Calu3 (cell line): ENCODE data around the gene MOCS2. TPM values are rescaled to one million over a fixed set of nuclear protein-coding genes. Genes with fewer than 3 reads are reported as not detected.

Experiments used
- BruUV-seq: library from RNA; stranded (reverse); fragments of 400-500 nt; replicated peaks from 2 replicates; lab custom pipeline; 2021; lab: Mats Ljungman, UMichigan
- CTCF ChIA-PET: fragments of 300-600 bp; sonication (Branson Sonifier 250); formaldehyde crosslinking; loops from one replicate; lab custom pipeline; 2022; ENCODE audit warnings: antibody characterized with exemption; lab: Charles Lee
- DNase-seq: peaks from one replicate; pipeline ENCODE4 v3.0.0; 2022
- H3K27ac Mint-ChIP-seq: one replicate; pipeline ENCODE4 v1.8.0; 2022; ENCODE audit warnings: mixed read lengths; ENCODE audit not compliant: unreplicated experiment
- H3K27me3 Mint-ChIP-seq: one replicate; pipeline ENCODE4 v1.8.0; 2022; ENCODE audit warnings: mixed read lengths; ENCODE audit not compliant: unreplicated experiment
- H3K36me3 Mint-ChIP-seq: one replicate; pipeline ENCODE4 v1.8.0; 2022; ENCODE audit warnings: mild to moderate bottlenecking, moderate library complexity, mixed read lengths; ENCODE audit not compliant: insufficient read depth, unreplicated experiment
- H3K4me1 Mint-ChIP-seq: one replicate; pipeline ENCODE4 v1.8.0; 2022; ENCODE audit warnings: mild to moderate bottlenecking, low read depth, mixed read lengths; ENCODE audit not compliant: unreplicated experiment
- H3K4me3 Mint-ChIP-seq: one replicate; pipeline ENCODE4 v1.8.0; 2022; ENCODE audit warnings: mild to moderate bottlenecking, low read depth, moderate library complexity, mixed read lengths; ENCODE audit not compliant: unreplicated experiment
- H3K9me3 Mint-ChIP-seq: one replicate; pipeline ENCODE4 v1.8.0; 2022; ENCODE audit warnings: low read depth, mixed read lengths; ENCODE audit not compliant: unreplicated experiment
- intact Hi-C: fragments of 100-400 bp; cut with micrococcal nuclease; formaldehyde crosslinking; loops from one replicate; pipeline ENCODE4 v1.10.0; 2022; ENCODE audit not compliant: unreplicated experiment
- total RNA-seq: library from RNA; stranded (reverse); gene quantifications from 2 replicates; pipeline ENCODE4 v1.2.3, GENCODE V29; 2022
- TF ChIP-seq, protein P1 (sequence below): fragments of 200-600 bp; IDR thresholded peaks from one replicate; pipeline ENCODE4 v1.8.0; 2022; ENCODE audit warnings: antibody characterized with exemption; ENCODE audit not compliant: unreplicated experiment

MOCS2 gene
- total RNA-seq, 1 experiment from 2014 or later, result 42.6 TPM

DNA sequence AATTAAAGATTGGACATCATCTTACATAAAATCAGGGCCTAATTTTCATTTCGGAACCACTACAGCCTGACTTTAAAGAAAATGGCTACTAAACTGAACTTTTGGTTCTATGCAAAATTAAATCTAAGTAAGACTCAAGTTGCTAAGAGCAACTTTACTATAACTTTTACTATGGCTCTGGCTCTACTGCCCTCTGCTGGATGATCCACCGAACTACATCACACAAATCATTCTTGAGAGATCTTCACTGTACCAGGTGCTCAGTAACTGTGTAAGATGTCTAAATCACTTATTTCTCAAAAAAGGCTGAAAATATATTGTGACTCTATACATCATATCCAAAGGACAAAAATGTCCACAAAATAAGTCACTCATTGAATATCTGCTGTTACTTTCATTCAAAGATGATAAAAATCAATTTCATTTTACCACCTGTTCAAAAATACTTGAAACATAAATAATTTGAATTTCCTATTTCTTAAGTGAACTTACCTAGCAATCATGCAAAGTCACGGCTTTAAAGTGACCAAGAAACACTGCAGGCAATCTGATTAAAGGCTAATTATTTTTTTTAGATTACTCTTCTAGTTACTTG, 13.5 kb downstream of the MOCS2 start:
- Mint-ChIP-seq H3K27ac (no peak overlapping the region), H3K36me3 (peaks cover 74% of the 10 kb centered on the region), H3K4me3 (no peak overlapping the region), H3K4me1 (peaks cover 13% of the 10 kb centered on the region), H3K27me3 (no peaks in the 10 kb centered on the region), H3K9me3 (no peaks in the 10 kb centered on the region)
- TF ChIP-seq, protein P1, sequence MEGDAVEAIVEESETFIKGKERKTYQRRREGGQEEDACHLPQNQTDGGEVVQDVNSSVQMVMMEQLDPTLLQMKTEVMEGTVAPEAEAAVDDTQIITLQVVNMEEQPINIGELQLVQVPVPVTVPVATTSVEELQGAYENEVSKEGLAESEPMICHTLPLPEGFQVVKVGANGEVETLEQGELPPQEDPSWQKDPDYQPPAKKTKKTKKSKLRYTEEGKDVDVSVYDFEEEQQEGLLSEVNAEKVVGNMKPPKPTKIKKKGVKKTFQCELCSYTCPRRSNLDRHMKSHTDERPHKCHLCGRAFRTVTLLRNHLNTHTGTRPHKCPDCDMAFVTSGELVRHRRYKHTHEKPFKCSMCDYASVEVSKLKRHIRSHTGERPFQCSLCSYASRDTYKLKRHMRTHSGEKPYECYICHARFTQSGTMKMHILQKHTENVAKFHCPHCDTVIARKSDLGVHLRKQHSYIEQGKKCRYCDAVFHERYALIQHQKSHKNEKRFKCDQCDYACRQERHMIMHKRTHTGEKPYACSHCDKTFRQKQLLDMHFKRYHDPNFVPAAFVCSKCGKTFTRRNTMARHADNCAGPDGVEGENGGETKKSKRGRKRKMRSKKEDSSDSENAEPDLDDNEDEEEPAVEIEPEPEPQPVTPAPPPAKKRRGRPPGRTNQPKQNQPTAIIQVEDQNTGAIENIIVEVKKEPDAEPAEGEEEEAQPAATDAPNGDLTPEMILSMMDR, result peak; percentile 70
- DNase-seq, result peak; percentile 56
- no TSS peak for BruUV-seq
- intact Hi-C loops, result loop anchor here (1.0 kb wide), 1 partner anchor 148 kb away; no protein-coding TSS in a partner anchor
- CTCF ChIA-PET, result interaction anchor here (0.9 to 1.4 kb wide), 2 partner anchors 147 kb away, joined by 8 to 9 read pairs; no protein-coding TSS in a partner anchor

DNA sequence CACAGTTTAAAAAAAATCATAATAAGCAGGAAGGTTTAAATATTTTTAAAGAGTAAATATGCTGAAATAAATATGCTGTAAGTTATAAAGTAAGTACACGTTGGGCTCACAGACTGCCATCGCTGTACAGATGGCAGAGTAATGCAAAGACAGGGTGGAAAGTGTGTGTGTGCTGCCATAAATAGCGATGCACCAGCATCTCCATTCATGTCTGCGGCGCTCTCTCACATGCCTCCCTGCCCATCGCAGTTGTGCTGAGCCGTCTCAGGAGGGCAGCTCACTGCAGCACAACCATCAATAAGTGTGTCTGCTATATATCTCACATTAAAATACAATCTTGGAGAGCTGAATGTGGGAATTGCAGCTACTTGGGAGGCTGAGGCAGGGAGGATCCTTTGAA, 14.3 kb downstream of the MOCS2 start:
- CTCF ChIA-PET, result interaction anchor here (0.9 kb wide), 1 partner anchor 146 kb away, joined by 9 read pairs; no protein-coding TSS in a partner anchor

DNA sequence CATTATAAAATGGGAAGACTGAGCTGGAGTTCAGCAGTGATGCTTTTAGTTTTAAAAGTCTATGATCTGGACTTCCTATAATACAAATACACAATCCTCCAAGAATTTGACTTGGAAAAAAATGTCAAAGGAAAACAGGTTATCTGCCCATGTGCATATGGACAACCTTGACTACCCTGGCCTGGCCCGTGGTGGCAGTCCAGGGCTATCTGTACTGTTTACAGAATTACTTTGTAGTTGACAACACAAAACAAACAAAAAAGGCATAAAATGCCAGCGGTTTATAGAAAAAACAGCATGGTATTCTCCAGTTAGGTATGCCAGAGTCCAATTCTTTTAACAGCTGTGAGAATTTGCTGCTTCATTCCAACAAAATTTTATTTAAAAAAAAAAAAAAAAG, 17.3 kb downstream of the MOCS2 start:
- intact Hi-C loops, result no loop called here
- Mint-ChIP-seq H3K27ac (no peak overlapping the region), H3K9me3 (no peaks in the 10 kb centered on the region), H3K4me3 (no peak overlapping the region), H3K4me1 (no peaks in the 10 kb centered on the region), H3K36me3 (peaks cover 73% of the 10 kb centered on the region), H3K27me3 (no peaks in the 10 kb centered on the region)
- BruUV-seq, result TSS peak; percentile 35
- TF ChIP-seq, protein P1, result no peak
- DNase-seq, result no peak
- CTCF ChIA-PET, result interaction anchor here (0.6 kb wide), 1 partner anchor 26 kb away, joined by 3 read pairs; no protein-coding TSS in a partner anchor

More for the DNA sequence above, 14.3 kb downstream of the MOCS2 start:
- no peak for DNase-seq
- intact Hi-C loops, result no loop called here
- TF ChIP-seq, protein P1, result no peak
- Mint-ChIP-seq H3K9me3 (no peaks in the 10 kb centered on the region), H3K27me3 (no peaks in the 10 kb centered on the region), H3K4me3 (no peak overlapping the region), H3K27ac (no peak overlapping the region), H3K36me3 (peaks cover 77% of the 10 kb centered on the region), H3K4me1 (peaks cover 13% of the 10 kb centered on the region)
- no TSS peak for BruUV-seq

DNA sequence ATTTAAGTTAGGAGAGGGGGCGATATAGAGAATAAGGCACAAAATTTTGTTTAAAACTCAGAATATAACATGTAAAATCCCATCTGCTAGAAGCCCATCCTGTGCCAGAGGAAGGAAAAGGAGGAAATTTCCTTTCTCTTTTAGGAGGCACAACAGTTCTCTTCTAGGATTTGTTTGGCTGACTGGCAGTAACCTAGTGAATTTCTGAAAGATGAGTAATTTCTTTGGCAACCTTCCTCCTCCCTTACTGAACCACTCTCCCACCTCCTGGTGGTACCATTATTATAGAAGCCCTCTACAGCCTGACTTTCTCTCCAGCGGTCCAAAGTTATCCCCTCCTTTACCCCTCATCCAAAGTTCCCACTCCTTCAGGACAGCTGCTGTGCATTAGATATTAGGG, 18.3 kb downstream of the MOCS2 start:
- intact Hi-C loops, result no loop called here
- H3K9me3 Mint-ChIP-seq, result no peaks in the 10 kb centered on the region
- no TSS peak for BruUV-seq
- H3K27ac Mint-ChIP-seq, result peak overlapping the region; percentile 39
- H3K4me3 Mint-ChIP-seq, result no peak overlapping the region
- TF ChIP-seq, protein P1, result no peak
- H3K4me1 Mint-ChIP-seq, result no peaks in the 10 kb centered on the region
- peaks cover 73% of the 10 kb centered on the region for H3K36me3 Mint-ChIP-seq
- DNase-seq, result no peak
- no peaks in the 10 kb centered on the region for H3K27me3 Mint-ChIP-seq
- CTCF ChIA-PET, result no interaction called here
